Sigmoid colon (tissue), 7 donors: ENCODE data around the gene RIMBP2. TPM values are rescaled to one million over a fixed set of nuclear protein-coding genes. Genes with fewer than 3 reads are reported as not detected.

Source experiments
- DNase-seq: peaks from one replicate; pipeline ENCODE4 v3.0.0-alpha.2; 2019
- H3K27ac ChIP-seq, 4 donors: fragments of 200-600 bp; sonication (generic); one replicate each; pipeline ENCODE4 v1.5.1; 2016 to 2019; ENCODE audit warnings: mild to moderate bottlenecking in 1 of 4
- H3K27me3 ChIP-seq, 3 donors: fragments of 200-600 bp; sonication (generic); one replicate each; pipeline ENCODE4 v1.5.1; 2019; ENCODE audit warnings: mild to moderate bottlenecking in 1 of 3
- H3K36me3 ChIP-seq, 4 donors: fragments of 200-600 bp; sonication (generic); one replicate each; pipeline ENCODE4 v1.5.1; 2016 to 2019
- H3K4me1 ChIP-seq, 4 donors: fragments of 200-600 bp; sonication (generic); one replicate each; pipeline ENCODE4 v1.5.1; 2017 to 2019
- H3K4me3 ChIP-seq, 4 donors: fragments of 200-600 bp; sonication (generic); one replicate each; pipeline ENCODE4 v1.5.1; 2017 to 2019; ENCODE audit warnings: mild to moderate bottlenecking in 2 of 4, moderate library complexity in 1 of 4
- H3K9me3 ChIP-seq, 4 donors: fragments of 200-600 bp in 3 of 4; sonication (generic) in 3 of 4; one replicate each; pipeline versions ENCODE4 v1.5.1 to v1.6.1; 2013 to 2019
- EP300 ChIP-seq, 4 donors: sonication (generic); formaldehyde crosslinking; IDR thresholded peaks; one replicate each; pipeline ENCODE4 v1.6.1; 2017; ENCODE audit warnings: antibody characterized with exemption in 4 of 4
- POLR2A ChIP-seq, 2 donors: fragments of 450-650 bp; IDR thresholded peaks; one replicate each; pipeline ENCODE4 v1.6.1; 2016; ENCODE audit warnings: antibody characterized with exemption in 2 of 2, mild to moderate bottlenecking in 2 of 2, moderate library complexity in 2 of 2
- POLR2AphosphoS5 ChIP-seq, 4 donors: sonication (generic); formaldehyde crosslinking; IDR thresholded peaks; one replicate each; pipeline ENCODE4 v1.6.1; 2017; ENCODE audit warnings: antibody characterized with exemption in 4 of 4
- WGBS, 2 donors: extraction: QIAGEN DNeasy Blood & Tissue Kit; methylation state at CpG; one replicate each; pipeline ENCODE4 v1.1.7; 2013; 5-methylcytosine and 5-hydroxymethylcytosine counted together
- intact Hi-C: fragments of 100-400 bp; cut with DNase I; formaldehyde crosslinking; loops from one replicate; pipeline ENCODE4 v1.15.1; 2023
- polyA plus RNA-seq, 3 donors: library from polyadenylated mRNA; stranded (reverse); fragments of 200-250 nt; gene quantifications; one replicate each; pipeline ENCODE4 v1.2.3, GENCODE V29; 2013
- total RNA-seq, 4 donors: library from RNA; depleted of rRNA; stranded (reverse); fragments of >200 nt; gene quantifications; one replicate each; pipeline ENCODE4 v1.1.0, GENCODE V29; 2016
- TF ChIP-seq, protein P1 (sequence below), 4 experiments: fragments of 450-650 bp in 3 of 4; fragments of 200-600 bp in 1 of 4; IDR thresholded peaks; one replicate each; pipeline ENCODE4 v1.5.1; 2016 to 2019; ENCODE audit warnings: antibody characterized with exemption in 4 of 4, mild to moderate bottlenecking in 3 of 4, moderate library complexity in 2 of 4
- donor health status: healthy with polysubstance abuse.
- donor health status: Bipolar disorder and iron deficiency.
- donor health status: healthy.

RIMBP2 gene
- total and polyA plus RNA-seq, 7 donors, result under 0.01 to 5.5 (median 1.4) TPM

DNA sequence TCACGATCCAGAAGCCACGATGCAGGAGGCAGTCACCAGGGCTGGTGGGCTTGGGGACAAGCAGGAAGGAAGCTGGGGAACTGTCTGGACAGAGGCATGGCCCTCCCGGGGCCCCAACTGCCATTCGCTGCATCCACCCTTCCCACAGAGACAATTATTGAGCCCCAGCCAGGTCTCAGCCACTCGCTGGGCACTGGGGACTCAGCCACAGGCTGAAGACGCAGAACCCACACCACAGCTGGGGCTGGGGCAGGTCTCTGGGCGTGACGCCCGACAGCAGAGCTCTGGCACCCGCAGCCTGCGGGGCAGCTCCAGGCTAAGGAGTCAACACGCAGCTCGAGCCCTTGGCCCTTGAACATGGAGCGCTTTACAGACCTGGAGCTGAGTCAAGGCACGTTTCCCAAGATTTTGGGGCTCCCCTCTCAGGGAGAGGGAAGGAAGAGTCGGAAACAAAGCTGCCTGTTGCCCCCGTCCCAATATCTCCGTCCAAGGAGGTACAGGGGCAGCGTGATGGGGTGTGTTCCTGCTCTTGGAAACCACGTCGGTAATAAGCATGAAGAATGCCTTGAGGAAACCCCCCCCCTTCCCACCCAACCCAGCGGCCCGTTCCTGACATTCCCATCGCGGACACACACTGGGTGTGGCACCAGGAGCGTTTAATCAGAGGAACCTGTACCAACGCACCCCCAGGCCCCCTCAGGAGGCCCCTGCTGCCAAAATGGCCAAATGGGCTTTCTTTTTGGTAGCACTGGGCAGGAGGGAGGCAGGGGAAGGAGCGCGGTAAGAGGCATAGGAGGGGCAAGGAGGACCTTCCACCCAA, 6.7 kb downstream of the RIMBP2 start:
- Histone ChIP-seq H3K27me3 (peaks cover 1 to 28% (median 6%) of the 10 kb centered on the region in 3 donors), H3K4me3 (no peak overlapping the region), H3K9me3 (no peaks in the 10 kb centered on the region), H3K27ac (no peak overlapping the region), H3K4me1 (peaks cover 0 to 10% (median 10%) of the 10 kb centered on the region in 4 donors), H3K36me3 (no peaks in the 10 kb centered on the region)
- 63 to 68% methylated on average over 29 of the region's 29 CpGs for WGBS, 2 donors
- no peak for DNase-seq
- TF ChIP-seq POLR2A (IDR thresholded peaks at IDR 0.05) (no peak), EP300 (IDR thresholded peaks at IDR 0.05) (no peak), POLR2AphosphoS5 (IDR thresholded peaks at IDR 0.05) (no peak)
- TF ChIP-seq, protein P1, sequence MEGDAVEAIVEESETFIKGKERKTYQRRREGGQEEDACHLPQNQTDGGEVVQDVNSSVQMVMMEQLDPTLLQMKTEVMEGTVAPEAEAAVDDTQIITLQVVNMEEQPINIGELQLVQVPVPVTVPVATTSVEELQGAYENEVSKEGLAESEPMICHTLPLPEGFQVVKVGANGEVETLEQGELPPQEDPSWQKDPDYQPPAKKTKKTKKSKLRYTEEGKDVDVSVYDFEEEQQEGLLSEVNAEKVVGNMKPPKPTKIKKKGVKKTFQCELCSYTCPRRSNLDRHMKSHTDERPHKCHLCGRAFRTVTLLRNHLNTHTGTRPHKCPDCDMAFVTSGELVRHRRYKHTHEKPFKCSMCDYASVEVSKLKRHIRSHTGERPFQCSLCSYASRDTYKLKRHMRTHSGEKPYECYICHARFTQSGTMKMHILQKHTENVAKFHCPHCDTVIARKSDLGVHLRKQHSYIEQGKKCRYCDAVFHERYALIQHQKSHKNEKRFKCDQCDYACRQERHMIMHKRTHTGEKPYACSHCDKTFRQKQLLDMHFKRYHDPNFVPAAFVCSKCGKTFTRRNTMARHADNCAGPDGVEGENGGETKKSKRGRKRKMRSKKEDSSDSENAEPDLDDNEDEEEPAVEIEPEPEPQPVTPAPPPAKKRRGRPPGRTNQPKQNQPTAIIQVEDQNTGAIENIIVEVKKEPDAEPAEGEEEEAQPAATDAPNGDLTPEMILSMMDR (IDR thresholded peaks at IDR 0.05), result no peak
- intact Hi-C loops, result no loop called here

- TF ChIP-seq POLR2A (IDR thresholded peaks at IDR 0.05) (no peak), EP300 (IDR thresholded peaks at IDR 0.05) (no peak), POLR2AphosphoS5 (IDR thresholded peaks at IDR 0.05) (no peak)
- TF ChIP-seq, protein P1 (IDR thresholded peaks at IDR 0.05), result no peak
- Histone ChIP-seq H3K36me3 (no peaks in the 10 kb centered on the region), H3K4me1 (peaks cover 0 to 2% (median 2%) of the 10 kb centered on the region in 4 donors), H3K27me3 (peaks cover 0 to 24% (median 0%) of the 10 kb centered on the region in 3 donors), H3K9me3 (no peaks in the 10 kb centered on the region), H3K4me3 (no peak overlapping the region), H3K27ac (no peak overlapping the region)
- WGBS, 2 donors, result 90 to 93% methylated on average over 12 of the region's 12 CpGs
- intact Hi-C loops, result no loop called here
- DNase-seq, result no peak
Observed at GRCh38 chr12:130708648-130709047, 7.5 kb downstream of the RIMBP2 start.

DNA sequence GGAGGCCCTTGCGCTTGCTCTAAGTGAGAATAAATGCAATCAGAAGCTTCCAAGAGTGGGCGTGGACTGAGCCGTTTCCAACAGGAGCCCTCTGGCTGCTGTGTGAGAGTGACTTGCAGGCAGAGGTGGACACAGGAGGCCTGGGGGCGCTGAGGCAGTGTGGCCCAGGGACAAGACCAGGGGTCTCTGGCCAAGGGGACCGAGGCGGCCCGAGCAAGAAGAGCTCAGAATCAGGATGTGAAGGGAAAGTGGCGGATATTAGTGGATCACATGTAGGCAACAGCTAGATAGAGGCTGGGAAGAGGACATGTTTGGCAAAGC, 8.6 kb downstream of the RIMBP2 start:
- H3K4me3 ChIP-seq, result no peak overlapping the region
- TF ChIP-seq POLR2AphosphoS5 (IDR thresholded peaks at IDR 0.05) (no peak), EP300 (IDR thresholded peaks at IDR 0.05) (no peak)
- TF ChIP-seq, protein P1 (IDR thresholded peaks at IDR 0.05), result no peak
- H3K9me3 ChIP-seq, result no peaks in the 10 kb centered on the region
- DNase-seq, result no peak
- intact Hi-C loops, result no loop called here
- no peaks in the 10 kb centered on the region for H3K36me3 ChIP-seq
- no peaks in the 10 kb centered on the region for H3K4me1 ChIP-seq
- 83 to 87% methylated on average over 8 of the region's 8 CpGs for WGBS, 2 donors
- no peak overlapping the region for H3K27ac ChIP-seq
- H3K27me3 ChIP-seq, result peaks cover 0 to 23% (median 0%) of the 10 kb centered on the region in 3 donors

GRCh38 chr12:130706885-130707570, 9.1 kb downstream of the RIMBP2 start:
- H3K27me3 ChIP-seq, result peaks cover 0 to 23% (median 0%) of the 10 kb centered on the region in 3 donors
- no peak for DNase-seq
- no peaks in the 10 kb centered on the region for H3K9me3 ChIP-seq
- intact Hi-C loops, result no loop called here
- no peak for TF ChIP-seq EP300 (IDR thresholded peaks at IDR 0.05)
- no peak for TF ChIP-seq POLR2A (IDR thresholded peaks at IDR 0.05)
- TF ChIP-seq, protein P1 (IDR thresholded peaks at IDR 0.05), result no peak
- TF ChIP-seq POLR2AphosphoS5 (IDR thresholded peaks at IDR 0.05), result no peak
- 72 to 89% methylated on average over 15 of the region's 15 CpGs for WGBS, 2 donors
- H3K4me3 ChIP-seq, result no peak overlapping the region
- H3K4me1 ChIP-seq, result no peaks in the 10 kb centered on the region
- H3K36me3 ChIP-seq, result no peaks in the 10 kb centered on the region
- H3K27ac ChIP-seq, result no peak overlapping the region
